ENCODE data around the gene FBLN1.

FBLN1 gene

DNA sequence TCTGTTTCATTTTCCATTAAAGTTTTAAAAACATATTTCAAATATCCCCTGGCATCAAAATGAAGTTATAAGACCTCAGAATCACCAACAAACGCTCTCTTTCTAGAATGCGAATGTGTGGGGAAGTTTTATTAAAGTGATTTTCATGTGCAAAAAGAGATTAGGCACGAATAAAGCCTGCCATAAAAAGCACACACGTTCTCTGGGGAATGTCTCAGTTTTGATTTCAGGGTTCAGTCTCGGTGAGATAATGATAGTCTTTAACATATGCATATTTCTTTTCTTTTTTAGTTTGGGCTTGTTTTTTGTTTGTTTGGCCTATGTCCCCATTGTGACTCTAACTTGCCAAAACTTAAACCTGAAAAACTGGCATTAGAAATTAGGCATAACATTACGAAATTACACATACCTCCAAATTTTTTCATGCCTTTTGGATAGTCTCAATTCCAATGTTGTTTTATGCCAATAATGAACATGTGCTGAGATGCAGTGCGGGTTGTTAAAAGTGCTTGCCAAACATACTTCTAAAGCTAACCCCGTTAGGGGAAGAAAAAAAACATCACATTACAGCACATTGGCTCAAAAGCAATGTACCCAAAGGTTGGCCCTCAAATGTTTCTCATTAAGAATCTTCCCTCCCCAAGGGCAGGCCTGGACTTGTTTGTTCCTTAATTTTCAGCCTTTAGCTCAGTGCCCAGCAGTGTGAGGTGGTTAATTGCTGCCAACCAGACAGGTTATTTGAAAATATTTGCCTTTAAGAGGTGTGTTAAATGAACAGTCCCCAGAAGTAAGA is 33.2 kb upstream of the FBLN1 start:
- H3K4me3 ChIP-seq (ENCODE audit: low read depth, low read length): no peak overlapping the region
- TF ChIP-seq, protein P1, sequence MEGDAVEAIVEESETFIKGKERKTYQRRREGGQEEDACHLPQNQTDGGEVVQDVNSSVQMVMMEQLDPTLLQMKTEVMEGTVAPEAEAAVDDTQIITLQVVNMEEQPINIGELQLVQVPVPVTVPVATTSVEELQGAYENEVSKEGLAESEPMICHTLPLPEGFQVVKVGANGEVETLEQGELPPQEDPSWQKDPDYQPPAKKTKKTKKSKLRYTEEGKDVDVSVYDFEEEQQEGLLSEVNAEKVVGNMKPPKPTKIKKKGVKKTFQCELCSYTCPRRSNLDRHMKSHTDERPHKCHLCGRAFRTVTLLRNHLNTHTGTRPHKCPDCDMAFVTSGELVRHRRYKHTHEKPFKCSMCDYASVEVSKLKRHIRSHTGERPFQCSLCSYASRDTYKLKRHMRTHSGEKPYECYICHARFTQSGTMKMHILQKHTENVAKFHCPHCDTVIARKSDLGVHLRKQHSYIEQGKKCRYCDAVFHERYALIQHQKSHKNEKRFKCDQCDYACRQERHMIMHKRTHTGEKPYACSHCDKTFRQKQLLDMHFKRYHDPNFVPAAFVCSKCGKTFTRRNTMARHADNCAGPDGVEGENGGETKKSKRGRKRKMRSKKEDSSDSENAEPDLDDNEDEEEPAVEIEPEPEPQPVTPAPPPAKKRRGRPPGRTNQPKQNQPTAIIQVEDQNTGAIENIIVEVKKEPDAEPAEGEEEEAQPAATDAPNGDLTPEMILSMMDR (IDR thresholded peaks at IDR 0.05; ENCODE audit: low read depth, low read length): no peak

DNA sequence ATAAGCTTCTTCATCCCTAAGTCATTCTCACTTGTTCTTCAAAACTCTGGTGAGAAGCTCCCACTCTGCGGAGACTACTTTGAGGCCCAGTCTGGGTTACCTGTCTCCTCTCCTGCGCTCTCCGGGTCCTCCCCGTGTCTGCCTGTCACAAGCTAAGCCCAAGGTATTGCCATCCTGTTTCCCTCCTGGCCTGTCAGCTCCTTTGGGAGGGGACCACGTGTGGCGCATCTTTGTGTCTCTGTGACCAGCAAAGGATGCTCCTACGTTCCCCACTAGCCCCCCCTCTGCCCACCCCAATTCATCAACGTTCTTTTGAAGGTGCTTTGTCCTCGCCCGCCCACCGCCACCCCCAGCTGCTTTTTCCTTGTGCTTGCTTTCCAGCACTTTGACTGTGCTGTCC is 31.8 kb upstream of the FBLN1 start:
- H3K4me3 ChIP-seq (ENCODE audit: low read depth, low read length): no peak overlapping the region
- TF ChIP-seq, protein P1 (IDR thresholded peaks at IDR 0.05; ENCODE audit: low read depth, low read length): no peak

DNA sequence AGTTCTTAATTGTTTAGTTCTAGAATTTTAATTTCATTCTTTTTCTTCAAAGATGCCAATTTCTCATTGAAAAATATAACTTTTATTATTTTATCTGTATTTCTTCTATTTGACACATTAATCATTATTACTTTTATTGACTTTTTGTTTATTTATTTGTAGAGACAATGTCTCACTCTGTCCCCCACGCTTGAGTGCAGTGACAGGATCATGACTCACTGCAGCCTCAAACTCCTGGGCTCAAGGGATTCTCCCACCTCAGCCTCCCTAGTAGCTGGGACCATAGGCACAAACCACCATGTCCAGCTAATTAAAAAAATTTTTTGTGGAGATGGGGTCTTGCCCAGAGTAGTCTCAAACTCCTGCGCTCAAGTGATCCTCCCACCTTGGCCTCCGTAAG is 30.3 kb upstream of the FBLN1 start:
- TF ChIP-seq, protein P1 (IDR thresholded peaks at IDR 0.05; ENCODE audit: low read depth, low read length): no peak
- H3K4me3 ChIP-seq (ENCODE audit: low read depth, low read length): no peak overlapping the region

DNA sequence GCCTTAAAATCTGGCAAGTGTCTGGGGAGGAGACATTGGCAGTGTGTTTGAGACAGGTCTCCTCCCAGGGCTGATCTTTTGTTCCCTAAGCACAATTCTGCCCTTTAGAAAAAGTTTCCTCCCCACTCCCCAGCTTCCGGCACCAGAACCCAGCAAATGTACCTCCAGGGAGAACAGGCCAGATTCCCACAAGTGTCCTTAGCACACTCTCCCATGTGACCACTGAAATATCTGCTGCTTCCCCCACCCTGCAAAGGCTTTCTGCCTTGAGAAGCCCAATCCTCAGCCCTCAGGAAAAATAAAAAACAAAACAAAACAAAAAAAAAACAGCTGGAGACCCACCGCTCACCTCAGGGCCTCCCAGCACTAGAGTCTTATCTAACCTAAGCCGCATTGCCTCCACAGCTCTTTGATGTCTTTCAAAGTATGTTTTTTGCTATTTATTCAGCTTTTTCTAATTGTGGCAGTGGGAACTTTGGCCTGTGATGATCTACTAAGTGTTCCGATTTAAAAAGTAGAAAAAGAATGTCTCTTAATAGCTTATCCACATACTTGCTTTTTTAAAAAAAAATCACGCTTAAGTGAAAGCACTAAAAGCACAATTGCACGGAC is 29.0 kb upstream of the FBLN1 start:
- TF ChIP-seq, protein P1 (IDR thresholded peaks at IDR 0.05; ENCODE audit: low read depth, low read length): no peak
- no peak overlapping the region for H3K4me3 ChIP-seq (ENCODE audit: low read depth, low read length)

DNA sequence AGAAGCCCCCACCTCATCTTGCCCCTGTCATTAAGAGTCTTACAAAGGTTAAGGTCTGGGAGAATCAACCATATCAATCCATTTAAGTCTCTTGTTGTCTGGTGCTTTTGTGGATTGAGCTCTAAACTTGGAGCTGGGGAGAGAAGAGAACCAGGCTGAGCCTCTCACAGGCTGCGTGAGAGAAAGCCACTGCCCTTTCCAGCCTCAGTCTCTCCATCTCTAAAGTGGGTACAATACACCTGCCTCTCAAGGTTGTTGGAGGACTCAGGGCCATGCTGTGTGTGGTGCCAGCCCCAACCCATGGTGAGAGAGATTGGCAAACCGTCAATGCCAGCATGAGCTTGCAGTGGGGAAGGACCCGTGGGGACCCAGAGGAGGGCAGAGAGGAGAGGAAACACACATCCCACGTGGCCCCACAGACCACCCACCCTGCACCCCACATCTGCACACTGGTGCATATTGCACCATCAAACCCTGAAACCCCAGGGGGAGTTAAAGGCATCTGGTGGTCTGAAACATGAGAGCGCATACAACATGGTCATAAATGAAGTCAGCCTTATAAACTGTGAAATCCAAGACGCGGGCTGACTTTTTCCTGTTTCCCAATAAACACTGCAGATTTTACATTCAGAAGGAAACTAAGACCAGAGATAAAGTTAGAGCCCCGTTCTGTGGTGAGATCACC is 27.5 kb upstream of the FBLN1 start:
- H3K4me3 ChIP-seq (ENCODE audit: low read depth, low read length): no peak overlapping the region
- TF ChIP-seq, protein P1 (IDR thresholded peaks at IDR 0.05; ENCODE audit: low read depth, low read length): no peak

DNA sequence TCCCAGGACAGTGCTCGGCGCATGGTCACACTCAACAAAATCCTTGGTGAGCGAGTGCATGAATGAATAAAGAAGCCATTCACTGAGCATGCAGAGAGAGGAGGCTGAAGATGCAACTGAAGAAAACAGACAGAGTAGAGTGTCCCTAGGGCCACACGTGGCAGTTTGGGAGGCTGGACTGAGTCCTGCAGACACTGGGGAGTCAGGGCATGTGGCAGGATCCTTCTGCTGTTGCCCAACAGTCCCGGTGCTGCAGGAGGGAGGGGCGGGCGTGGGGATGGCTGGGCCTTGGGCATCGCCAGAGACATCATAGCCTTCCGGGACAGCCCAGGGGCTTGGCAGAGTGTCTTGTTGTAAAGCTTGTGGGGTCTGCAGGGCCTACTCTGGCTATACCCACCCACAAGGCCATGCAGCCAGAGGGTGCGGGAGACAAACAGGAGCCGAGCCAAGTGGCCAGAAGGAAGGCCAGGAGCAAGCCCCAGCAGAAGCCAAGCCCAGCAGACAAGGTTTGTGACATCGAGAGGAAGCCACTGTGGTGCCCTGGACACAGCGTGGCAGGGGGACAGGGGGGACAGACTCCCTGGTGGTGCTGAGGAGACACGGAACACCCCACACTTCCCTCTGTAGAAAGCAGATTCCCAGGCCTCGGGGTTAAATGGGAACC is 26.7 kb upstream of the FBLN1 start:
- H3K4me3 ChIP-seq (ENCODE audit: low read depth, low read length): no peak overlapping the region
- TF ChIP-seq, protein P1 (IDR thresholded peaks at IDR 0.05; ENCODE audit: low read depth, low read length): no peak
